Middle frontal gyrus (tissue), 1 donor: ENCODE measurements around the gene WNK2.

ENCODE experiments used
- DNase-seq: peaks from one replicate; pipeline ENCODE4 v3.0.0-alpha.2; 2015; ENCODE audit warnings: low spot score; ENCODE audit errors: extremely low spot score

The WNK2 gene

DNA sequence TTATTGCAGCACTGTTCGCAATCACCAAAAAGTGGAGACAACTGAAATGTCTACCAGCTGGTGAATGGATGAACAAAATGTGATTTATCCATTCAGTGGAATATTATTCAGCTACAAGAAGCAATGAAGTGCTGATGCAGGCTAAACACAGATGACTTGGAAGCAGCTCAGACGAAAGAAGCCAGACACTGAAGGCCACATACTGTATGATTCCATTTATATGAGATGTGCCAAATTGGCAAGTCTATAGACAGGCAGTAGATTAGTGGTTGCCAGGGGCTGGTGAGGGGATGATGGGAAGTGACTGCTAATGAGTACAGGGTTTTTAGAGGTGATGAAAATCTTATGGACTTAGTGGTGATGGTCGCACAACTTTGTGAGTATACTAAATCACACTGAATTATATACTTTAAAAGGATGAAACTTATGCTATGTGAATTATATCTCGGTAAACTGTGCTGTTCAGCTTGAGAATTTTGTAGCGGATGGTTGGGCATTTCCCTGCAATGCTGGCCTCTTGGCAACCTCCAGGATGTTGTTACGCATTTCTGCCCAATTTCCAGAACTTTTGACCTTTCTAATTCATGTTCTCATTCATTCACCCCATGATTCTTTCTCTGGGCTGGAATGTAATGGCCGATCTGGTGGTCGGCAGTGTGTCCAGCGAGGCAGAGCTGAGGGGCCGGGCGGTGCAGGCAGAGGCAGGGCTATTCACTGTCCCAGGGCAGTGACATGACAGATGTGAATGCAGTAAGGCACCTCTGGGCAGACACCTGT, 22.0 kb upstream of the WNK2 start:
- DNase-seq, result no peak

DNA sequence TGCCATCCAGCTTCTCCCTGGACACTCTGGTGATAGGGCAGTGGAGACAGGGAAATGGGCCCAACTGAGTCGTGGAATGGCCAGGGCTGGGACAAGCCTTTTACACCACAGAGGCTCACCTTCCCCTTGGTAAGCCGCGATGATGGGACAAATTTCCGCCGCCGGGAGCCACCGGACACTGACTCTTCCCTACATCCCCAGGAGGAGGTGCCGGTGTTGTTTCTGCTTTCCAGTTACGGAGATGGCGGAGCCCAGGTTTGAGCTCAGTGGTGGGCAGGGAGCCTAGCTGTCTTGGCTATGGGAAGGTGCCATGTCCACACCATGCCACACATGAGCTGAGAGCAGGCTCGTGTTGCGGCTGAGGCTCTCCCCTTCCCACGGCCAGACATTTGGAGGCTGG, 19.9 kb upstream of the WNK2 start:
- no peak for DNase-seq

DNA sequence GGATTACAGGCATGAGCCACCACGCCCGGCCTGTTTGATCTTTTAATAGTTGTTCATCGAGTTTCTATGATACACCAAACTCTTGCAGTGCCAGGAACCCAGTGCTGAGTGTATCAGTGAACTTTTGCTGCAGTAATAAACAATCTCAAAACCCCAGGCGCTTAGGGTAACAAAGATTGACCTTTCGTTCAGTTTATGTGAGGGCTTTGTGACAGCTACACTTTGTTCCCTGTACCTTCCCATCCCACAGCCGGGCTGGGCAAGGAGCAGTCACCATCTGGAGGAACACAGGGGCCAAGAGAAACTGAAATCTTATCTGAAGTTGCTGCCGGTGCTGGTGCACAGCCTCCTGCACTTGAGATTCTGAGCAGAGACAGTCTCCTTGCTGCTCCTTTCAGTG, 17.2 kb upstream of the WNK2 start:
- DNase-seq, result no peak

DNA sequence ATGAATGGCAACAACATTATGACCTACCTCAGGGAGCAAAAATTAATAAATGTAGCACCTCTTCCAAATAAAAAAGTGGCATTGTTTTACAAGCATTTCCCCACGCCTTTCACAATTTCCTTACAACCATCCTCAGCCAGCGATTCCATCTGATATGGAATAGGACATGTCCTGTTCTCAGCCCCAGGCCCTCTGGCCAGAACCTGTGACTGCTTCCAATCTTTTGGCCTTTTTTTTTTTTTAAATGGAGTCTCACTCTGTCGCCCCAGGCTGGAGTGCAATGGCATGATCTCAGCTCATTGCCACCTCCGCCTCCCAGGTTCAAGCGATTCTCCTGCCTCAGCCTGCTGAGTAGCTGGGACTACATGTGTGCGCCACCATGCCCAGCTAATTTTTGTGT, 16.8 kb upstream of the WNK2 start:
- no peak for DNase-seq

DNA sequence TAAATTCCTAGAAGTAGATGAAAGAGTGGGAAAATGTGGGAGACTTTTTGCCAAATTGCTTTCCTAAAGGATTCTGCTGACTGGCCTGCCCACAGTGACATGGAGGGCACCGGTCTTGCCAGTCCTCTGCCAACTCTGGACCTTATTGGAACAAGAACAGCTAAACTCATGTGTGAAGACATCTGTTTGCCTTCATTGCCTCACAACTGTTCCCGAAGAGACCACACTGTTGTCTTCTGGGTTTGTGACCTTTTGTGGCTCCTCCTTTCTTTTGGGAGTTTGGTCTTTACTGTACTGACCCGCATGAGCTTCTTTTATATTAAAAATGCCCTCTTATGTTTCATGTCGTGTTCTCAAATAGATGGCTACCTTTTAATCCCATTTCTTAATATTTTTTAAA, 16.1 kb upstream of the WNK2 start:
- DNase-seq, result no peak

DNA sequence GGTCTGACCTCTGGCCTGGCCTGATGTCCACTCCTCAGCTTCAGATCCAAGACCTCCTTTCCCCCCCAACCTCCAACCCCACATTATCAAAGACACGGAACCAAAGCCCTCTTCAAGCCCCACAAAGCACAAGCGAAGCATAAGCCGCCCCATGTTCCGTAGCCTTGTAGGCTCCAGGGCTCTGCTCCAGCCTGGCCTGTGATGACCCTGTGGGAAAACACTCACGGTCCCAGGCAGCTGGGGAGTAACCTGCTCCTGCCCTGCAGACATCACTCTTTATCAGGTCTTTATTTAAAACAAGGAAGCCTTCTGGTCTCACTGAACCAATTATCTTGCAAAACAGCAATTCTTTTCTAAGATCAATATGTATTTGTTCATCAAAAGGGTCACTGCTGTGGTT, 15.4 kb upstream of the WNK2 start:
- no peak for DNase-seq

DNA sequence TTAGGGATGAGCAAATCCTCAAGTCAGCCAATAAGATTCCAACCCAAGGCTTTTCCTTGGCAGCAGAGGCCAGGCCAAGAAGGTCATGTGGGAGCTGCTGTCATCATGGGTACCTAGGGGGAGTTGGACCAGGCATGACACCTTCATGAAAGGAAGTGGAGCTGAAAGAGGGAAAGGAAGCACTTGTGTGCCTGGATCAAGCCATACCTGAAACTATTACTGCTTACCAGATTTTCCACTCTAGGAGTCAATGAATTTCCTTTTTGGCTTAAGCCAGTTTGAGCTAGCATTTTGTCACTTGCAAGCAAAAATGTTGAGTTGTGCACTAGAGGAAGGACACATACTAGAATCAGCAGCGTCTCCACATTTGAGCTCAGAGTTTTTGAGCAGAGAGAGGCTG, 14.5 kb upstream of the WNK2 start:
- DNase-seq, result no peak

DNA sequence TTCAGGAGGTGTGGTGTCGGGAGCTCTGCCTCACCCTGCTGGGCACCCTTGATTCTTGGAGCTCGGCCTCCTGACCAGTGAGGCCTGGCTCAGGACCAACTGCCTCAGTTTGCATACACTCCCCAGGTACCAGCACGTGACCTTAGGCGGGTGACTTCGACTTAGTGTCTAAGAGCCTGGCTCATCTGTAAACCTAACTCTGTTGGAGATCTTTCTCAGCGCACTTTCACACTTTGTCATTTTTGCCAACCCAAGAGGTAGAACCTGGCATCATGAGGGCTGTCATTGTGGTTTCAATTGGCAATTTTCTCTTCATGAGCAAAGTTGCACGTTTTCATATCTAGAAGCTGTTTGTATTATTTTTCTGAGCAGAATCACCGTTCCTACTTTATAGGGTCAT, 13.4 kb upstream of the WNK2 start:
- DNase-seq, result no peak

DNA sequence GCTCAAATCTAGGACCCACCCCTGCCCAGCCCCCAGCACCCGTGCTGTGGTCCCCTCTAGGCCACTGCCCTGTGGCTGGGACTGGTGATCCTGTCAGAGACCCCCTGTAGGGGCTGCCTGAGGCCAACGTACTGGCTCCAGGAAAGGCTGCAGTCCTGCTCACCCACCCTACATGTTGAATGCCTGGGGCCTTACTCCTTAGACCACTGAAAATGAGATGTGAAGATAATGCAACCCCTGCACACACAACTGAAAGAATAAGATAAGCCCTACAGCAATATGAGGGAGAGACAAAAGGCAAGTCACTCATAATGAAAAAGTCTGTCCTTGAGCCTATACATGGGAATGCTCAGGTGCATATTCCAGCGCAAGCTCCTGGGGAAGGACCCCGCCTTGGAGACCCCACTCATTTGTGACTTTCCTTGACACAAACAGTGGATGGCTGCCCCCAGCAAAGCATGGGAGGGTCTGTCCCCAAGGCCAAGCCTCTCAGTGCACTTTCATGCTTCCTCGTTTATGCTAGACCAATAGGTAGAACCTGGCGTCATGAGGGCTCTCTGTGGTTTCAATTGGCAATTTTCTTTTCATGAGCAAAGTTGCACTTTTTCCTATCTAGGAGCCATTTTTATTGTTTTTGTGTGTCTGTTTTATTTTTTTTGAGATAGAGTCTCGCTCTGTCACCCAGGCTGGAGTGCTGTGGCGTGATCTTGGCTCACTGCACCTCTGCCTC, 12.5 kb upstream of the WNK2 start:
- DNase-seq, result no peak

DNA sequence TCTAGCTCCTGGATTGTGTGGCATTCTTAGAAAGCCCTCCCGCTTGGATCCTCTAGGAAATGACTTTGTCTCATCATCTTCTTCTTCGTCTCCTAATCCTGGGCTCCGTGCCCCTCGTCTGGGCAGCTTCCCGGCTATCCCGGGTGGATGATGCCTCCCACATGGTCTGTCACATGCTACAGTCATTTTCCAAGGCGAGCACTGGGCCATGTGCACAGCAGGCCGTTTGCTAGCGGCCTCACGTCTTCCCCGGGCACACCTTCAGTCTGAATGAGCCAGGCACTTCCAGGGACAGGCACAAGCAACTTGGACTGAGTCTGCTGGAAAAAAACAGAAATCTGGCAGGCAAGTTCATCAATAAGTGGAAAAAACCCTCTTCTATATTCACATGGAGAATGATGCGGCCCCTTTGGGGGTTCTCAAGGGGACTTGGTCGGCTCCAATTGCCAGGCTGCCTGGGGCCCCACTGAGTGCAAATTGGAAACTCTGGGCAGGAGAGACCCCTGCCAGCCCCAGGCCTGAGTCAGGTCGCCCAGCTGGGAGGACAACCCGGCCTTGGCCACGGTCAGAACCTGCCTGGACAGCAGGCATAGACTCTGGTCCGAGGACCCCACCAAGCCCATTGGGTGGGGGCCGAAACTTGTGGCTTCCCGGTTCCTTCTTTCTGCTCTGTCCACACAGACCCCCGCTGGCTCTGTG, 11.1 kb upstream of the WNK2 start:
- DNase-seq, result no peak

DNA sequence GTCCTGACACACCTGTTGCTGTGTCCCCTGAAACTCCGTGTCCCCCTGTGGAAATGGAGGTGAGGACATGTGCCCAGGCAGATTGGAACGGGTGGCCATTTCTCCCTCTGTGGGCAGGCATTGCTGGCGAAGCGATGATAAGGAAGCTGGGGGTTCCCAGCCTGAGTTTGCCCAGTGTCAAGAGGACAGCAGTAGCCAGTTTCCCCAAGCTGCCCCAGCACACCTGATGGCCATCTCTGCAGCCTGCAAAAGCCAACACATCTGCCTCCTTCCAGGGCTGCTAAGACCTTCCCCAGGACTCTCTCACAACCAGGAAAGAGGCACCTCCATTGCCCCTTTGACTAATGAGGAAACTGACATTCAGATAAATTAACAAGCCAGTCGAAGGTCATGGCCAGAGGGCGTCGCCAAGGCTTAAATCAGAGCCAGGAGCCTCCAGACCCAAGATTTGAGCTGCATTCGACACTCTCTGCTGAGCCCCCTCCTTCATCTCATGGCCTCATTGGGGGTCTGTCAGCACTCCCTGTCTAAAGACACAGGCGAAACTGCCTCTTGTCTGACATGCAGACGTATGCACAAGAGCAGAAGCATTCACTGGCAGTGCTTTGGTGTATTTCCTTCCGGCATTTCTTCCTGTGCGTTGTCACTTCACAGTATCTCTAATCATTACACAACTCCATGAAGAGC, 10.4 kb upstream of the WNK2 start:
- no peak for DNase-seq

DNA sequence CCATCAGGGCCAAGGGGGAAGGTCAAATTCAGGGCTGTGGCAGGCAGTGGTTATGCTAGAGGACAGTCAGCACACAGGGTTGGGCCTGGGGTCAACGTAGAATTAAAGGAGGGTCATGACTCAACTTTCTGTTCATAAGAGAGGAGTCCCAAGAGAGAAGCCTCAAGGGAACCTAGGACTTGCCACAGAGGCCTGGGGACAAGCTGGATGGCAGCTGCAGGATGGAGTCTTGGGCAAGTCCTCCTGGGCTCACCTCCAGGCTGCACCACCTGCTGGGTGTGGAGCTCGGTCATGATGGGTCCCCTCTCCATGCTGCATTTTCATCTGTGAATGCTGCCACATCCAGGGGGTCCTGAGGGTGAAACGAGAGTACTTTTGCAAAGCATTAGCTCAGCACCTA, 9.0 kb upstream of the WNK2 start:
- no peak for DNase-seq

DNA sequence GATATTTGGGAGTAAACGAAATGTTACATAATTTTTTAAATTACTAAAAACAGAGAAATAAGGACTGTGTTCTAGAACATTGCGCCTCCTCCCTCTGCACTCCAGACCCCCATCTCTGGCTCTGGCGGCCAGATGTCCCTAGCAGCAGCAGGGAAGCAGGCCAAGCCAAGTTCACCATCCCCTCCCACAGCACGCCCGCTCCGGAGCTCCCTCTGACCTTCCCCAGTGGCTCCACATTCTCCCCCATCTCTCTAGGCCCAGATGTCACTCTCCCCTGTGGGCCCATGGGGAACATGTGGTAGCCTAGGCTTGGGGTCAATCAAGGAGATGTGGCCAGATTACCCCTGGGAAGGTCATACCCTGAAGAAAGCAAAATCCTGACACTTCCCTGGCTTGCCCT, 6.3 kb upstream of the WNK2 start:
- no peak for DNase-seq

DNA sequence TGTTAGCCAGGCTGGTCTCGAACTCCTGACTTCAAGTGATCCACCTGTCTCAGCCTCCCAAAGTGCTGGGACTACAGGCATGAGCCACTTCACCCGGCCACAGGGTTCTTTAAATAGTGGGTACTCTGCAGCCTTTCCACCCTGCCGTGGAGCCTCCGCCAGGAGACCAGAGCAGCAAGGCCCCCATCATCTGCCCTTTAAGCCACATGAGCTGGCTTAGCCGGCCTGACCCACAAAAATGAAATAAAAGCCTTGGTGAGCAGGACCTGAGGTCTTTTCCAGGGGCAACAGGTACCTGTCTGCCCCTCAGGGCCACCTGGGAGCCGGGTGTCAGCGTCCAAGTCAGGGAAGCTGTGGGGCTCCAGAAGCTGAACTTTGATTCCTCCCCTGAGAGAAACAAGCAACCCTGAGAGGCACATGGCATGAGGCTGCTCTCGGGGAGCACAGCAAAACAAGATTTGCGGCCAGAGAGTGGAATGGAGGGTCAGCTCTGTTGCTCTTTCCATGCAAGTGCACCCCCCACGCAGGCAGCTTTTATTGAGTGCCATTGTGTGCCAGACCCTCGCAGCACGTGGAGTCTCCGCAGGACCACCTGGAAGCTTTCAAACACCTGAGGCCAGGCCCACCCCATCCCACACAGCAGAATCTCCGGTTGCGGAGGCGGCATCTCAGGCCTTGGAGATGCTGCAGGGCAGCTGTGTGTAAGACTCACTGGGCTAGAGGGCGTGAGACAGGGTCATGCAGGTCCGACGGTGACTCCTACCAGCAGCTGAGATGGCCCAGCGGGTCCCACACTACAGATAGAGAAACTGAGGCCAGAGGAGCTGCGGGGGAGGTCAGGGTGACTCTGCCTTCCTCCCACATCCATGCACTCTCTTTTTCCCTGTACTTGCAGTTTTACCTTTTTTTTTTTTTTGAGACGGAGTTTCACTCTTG, 4.8 kb upstream of the WNK2 start:
- DNase-seq, result no peak

DNA sequence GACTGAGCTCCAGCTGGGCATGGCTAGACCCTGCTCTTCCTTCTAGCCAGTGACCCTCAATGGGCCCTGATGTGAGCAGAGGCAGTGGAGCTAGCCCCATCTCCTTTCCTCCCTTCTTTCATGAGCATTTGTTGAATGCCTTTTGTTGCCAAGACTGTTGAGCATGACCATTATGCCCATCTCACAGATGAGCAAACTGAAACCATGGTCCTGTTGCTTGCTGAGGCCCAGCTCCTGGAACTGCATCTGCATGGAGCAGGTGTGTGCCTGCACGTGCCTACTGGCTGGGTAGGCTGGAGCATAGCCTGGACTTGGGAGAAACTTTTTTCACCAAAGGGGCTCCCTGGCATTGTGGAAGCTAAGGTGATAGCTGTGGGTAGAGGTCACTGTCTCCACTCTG, 3.0 kb upstream of the WNK2 start:
- DNase-seq, result no peak

DNA sequence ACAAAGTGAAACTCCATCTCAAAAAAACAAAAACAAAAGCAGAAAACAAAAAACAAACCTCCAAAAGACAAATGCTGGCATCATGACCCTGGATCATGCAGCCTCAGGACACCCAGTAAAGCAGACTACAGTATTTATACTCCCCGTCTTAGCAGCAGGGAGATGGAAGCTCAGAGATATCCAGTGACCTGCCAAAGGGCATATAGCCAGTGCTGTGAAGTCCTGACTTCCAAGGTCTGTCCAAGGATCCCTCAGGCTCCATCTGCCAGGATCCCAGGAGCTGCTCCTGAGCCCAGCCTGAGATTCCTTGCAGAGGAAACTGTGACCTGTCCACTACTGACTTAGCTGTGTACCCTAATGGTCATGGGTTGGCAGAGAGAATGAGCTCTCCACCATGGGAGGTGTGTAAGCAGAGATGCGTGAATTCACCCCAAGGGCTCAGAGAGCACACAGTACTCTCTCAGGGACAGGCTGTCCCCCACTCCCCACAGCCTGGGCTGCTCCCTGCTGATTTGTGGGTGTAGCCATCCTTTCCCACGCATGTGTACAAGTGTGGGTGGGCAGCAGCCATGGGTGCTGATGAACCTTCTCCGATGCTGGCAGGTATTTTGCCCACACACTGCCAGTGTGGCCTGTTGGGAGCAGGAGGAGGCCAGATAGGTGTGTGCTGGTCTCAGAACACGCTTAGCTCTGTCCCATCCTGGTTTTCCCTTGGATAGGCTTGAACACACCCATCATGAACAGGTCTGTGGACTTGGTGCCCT, 2.1 kb upstream of the WNK2 start:
- no peak for DNase-seq

DNA sequence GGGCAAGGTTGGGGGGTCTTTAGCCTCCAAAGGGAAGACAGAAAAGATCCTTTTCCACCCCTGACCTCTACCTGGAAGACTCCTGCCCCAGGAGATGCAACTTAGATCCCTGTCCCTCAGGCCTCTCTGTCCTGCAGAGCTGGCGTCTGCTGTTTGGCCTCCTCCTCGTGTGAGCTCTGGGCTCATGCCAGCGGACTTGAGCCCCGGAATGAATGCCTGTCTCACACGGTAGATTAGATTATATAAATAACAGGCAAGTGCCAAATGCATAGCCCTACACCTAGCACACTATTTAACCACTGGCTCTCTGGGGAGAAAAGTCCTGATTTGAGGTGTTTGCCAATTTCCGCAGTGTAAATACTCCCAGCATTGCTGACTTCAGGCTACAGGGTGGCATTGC, 1.4 kb upstream of the WNK2 start:
- DNase-seq, result no peak

DNA sequence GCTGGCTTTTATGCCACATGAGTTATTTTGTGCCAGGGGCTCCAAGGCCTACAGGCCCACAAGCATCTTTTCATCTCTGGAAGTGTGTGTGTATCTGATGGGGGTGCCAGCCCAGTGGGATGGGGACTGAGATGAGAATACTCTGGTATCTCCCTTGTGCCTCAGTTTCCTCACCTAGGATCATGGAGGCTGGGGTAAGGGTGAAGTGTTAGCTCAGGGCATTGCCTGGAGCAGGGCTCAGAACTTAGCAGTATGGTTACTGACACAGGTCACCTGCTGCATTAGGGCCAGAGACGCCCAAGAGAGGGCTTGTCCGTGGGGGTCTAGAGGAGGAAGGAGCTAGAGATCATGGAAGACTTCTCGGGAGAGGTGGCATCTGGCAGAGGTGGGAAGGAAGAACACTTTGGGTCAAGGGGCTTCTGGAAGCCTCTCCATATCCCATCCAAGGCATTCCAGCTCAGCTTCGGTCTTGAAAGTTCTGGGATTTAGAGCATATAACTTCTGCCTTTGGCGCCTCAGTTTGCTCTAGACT, 742 bp upstream of the WNK2 start:
- no peak for DNase-seq

DNA sequence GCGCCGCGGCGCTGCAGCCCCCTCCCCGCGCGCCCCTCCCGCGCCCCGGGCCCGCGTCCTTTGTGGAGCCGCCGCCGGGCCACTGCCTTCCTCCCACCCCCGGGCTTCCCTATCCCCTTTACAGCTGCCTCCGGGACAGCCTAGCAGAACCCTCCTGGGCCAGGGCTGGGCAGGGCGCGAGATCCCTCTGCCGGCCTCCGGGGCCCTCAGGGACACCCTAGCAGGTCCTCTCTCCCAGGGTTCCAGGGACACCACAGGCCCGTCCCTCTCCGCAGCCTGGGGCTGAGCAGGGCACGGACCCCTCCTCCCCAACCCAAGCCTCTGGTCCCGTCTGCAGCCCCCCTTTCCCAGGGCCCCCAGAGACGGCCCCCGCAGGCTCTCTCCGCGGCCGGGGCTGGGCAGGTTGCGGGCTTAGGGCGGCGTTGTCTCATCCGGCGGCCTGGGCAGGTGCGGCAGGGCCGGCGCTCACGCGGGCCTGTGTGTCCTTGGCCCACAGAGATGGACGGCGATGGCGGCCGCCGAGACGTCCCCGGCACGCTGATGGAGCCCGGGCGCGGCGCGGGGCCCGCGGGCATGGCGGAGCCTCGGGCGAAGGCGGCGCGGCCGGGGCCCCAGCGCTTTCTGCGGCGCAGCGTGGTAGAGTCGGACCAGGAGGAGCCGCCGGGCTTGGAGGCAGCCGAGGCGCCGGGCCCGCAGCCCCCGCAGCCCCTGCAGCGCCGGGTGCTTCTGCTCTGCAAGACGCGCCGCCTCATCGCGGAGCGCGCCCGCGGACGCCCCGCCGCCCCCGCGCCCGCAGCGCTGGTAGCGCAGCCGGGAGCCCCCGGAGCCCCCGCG, 710 bp downstream of the WNK2 start:
- DNase-seq, result no peak
